Anterior cingulate cortex (tissue), 58 donors: Measurements from ENCODE around the gene PRL.

ENCODE experiments used
- DNase-seq, 58 donors: peaks; one replicate each; lab custom pipeline; 2025; lab: John Stamatoyannopoulos, UW

The PRL gene

DNA sequence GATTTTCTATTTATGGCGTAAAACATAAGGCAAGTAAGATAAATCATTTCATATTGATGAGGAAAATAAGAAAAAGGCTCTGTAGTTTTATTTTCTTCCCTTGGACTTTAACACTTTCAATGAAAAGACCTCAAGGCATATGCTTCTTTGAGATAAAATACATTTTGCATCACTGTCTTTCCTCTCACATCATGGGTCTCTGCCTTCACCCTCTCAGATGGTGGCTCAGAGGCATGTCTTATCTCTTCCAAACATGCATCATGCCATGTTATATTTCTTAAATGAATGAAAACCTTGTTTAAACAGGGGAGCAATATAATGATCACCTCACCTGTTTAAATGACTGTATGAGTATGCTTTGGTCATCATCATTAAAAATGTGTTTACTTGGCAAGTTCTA, 59.3 kb downstream of the PRL start:
- DNase-seq: no peak
